ENCODE data around the gene FILIP1.

Gene FILIP1

DNA sequence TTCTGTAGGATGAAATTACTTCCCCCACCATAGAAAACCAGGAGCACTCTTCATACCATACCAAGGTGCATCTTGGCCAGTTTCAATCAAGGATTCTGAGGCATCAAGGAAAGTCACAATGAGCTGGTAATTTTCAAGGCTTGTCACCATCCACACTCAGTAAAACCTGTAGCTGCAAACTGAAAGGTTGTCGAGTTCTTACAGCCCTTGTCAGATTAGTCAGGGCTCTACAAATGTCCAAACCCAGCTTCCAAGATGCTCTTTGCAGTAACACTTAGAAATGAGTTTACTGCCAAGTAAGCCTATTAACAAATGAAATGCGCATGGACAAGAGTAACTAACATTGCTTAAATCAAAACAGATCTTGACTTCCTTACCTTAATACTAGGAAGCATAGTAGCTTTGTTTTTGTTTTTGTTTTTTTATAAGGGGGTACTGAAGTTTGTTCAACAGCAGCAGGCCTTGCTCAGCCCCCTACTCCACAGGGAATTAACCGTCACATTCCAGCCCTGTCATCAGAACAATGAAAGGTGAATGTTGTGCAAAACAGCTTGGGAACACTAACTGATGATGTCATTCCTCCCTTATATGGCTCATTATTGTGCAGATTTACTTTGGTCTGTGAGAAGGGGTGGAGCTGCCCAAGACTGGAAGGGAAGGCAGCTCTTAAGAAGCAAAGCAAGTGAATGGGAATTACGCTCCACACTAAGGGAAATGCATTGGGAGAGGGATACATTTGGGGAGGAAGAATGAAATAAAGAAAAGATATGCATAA, 159.1 kb downstream of the FILIP1 start:
- DNase-seq (ENCODE audit: low spot score), result no peak

DNA sequence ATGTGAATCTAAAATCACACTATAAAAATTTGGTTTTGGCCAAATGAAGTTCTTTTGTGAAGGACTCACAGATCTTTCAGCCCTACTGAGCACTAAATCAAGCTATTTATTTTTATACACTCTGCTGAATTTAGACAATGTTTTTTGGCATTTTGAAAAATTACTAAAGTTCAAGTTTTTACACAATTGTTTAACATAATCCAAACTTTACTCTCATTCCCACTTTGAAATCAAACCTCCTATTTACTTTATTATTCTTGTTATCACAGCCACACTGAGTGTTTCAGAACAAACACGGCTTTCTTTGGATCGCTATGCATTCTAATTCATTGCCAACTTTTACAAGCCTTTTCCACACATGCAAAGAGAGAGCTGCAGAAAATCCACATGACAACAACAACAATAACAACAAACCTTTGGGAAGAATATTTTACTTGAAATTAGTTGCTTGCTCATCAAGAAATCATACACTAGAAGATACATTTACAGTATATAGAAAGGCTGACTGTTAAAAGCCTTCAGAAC, 159.9 kb downstream of the FILIP1 start:
- no peak for DNase-seq (ENCODE audit: low spot score)

DNA sequence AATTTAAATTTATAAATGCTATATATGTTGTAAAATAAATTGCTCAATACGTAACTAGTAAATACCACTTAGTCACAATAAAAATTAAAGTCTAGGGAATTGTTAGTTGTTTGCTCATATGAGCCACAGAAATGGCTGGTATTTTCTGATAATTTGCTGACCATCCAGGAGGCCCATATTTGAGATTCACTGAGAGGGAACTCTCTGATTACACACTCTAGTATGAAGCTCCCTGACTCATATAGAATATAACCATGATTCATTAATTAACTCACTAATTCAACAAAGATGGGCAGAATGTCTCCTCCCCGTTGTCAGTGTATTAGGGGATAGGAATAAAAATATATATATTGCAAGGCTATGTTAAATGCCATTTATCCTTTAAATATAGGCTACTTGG, 162.4 kb downstream of the FILIP1 start:
- no peak for DNase-seq (ENCODE audit: low spot score)

GRCh38 chr6:75329703-75330102, 163.9 kb downstream of the FILIP1 start:
- no peak for DNase-seq (ENCODE audit: low spot score)

- DNase-seq (ENCODE audit: low spot score), result no peak
Observed at GRCh38 chr6:75327807-75328206, 165.8 kb downstream of the FILIP1 start.

DNA sequence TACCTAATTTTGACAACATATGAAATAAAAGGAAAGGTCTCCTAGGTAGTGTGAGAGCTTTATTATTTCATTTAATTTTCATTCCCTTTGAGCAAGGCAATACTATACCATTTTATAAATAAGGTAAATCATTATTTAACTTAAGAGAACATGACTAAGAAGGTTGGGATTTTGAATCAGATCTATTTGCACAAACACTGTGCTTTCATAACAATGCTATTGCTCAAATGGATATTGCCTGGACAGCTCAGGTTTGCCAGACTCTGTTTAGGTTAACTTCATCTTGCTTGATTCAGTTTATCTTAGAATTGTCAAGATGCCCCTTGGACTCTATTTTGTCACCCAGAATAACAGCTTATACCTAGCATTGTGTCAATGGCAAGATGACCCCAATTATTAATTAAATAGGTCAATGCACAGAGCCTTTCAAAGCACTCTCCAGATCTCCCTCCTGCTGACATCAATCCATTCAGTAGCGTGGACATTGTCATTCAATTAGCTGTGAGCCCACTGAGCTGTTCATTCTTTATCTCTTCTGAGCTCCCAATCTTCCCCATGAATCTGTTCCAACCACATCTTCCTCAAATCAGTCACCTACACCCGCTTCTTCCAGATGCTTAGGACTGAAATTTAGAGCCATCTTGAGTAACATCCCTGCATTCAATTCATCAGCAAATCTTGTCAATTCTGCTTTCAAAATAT, 166.9 kb downstream of the FILIP1 start:
- DNase-seq (ENCODE audit: low spot score), result no peak

DNA sequence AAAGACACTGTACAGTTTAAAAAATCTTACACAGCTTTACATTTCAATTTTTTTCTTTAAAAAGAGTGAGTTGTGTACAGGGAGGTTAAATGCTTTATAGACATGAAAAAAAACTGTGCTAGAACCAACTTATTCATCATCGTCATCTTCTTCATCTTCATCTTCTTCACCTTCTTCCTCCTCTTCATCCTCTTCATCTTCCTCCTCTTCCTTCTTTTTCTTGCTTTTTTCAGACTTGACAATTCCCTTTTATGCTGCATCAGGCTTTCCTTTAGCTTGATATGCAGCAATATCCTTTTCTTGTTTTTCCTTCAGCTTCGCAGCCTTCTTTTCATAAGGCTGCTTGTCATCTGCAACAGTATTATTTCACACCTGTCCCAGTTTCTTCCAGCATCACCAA, 174.7 kb downstream of the FILIP1 start:
- DNase-seq (ENCODE audit: low spot score), result no peak

- DNase-seq (ENCODE audit: low spot score), result no peak
Observed at GRCh38 chr6:75317503-75318206, 175.9 kb downstream of the FILIP1 start.

DNA sequence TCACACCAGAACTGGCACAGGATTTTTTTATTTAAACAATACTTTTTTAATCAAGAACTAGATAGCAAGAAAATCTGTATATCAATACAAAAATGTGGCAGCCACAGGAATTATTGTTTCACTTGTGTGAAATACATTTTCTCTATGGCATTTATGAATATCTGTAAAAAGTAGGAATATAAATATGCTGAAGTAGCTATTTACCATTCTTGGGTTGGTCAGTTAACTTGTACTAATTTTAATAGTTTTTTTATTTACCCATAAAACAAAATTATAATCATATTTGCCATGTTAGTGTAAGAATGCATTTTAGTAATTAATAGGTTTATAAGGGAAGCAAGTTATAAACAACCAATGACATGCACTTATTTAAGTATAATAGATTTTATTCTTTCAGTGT, 177.6 kb downstream of the FILIP1 start:
- DNase-seq (ENCODE audit: low spot score), result no peak

DNA sequence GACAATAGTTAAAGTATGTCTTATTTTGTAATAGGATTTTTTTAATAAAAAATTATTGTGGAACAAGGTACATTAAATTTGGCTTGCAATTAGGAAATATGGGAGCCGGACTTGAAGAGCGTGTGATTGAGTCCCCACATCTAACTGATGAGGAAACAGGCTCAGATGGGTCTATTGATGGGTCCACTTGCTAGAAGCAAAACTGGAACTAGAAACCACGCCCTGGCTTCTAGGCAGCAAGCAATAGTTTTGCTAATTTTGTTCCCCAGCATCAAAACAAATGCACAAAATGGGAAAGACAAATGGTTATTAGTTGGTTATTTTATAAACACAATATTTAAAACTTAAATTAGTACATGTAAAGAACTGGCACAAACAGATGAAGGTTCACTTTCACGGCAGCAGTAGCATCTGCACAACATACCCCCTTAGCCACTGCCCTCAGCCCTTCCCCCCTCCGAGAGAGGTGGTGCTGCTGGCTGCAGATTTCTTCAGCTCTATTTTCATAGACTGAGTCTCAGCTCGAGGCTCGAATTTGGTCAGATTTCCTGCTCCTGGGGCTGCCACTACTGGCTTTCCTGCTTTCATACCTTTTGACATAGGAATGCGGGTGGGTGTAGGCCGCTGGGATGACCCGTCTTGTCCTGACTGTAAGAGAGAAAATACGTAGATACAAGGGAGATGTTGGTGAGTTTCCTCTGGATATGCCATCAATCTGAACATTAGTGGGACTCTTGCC, 185.2 kb downstream of the FILIP1 start:
- no peak for DNase-seq (ENCODE audit: low spot score)

- no peak for DNase-seq (ENCODE audit: low spot score)
Observed at GRCh38 chr6:75307364-75308004, 186.1 kb downstream of the FILIP1 start.

DNA sequence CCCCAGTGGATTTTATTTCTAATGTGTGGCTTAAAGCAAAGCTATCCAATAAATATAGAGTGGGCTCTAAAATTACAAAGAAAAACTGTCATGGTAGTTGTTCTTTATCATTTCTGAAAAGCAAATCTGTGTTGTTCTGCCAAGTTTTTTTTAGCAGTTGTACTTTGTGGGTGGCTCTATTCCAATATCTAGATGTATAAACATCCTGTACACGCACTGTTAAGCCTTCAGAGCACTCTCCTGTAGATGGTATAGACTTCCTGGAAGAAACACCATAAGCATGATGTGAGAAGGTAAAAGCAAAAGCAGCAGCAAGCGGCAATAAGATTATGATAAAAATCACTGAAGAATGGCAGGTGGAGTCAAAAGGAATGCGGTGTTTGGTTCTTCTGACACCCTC, 187.5 kb downstream of the FILIP1 start:
- DNase-seq (ENCODE audit: low spot score), result no peak

GRCh38 chr6:75305573-75305972, 188.0 kb downstream of the FILIP1 start:
- DNase-seq (ENCODE audit: low spot score), result no peak

DNA sequence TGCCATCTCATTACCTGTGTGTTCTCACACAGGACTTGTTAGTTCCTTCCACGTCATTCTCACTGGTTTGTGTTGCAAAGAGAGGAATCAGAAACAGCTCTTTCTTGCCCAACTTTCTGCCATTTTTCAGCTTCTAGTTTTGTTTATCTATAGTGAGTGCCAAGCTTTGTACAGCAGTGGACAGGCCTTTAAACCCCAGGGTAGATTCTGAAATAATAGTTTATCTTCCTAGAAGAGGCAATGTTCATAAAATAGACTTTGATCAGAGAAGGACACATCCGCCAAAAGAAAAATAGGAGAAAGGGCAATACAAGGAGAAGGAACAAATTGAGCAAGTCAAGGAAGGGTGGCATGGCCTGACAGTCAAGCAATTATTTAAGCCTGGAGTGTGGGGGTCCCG, 191.3 kb downstream of the FILIP1 start:
- DNase-seq (ENCODE audit: low spot score), result no peak

DNA sequence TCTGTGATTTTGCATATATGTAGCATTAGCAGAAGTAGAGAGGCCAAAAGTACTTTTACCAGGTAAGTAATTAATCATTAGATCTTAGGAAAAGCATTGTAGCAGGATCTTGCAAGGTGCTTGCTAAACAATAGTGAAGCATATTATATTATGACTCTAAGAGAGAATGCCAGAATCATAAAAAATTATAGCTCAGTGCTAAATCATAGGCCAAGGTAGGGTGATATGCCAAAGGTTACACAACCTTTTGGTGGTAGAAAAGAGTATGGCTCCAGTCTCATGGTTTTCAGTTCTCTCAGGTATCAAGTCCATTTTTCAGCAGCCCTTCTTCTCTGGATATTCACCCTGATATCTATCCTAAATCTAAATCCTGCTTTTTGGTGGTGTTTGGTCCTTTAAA, 192.1 kb downstream of the FILIP1 start:
- no peak for DNase-seq (ENCODE audit: low spot score)

GRCh38 chr6:75301088-75301487, 192.5 kb downstream of the FILIP1 start:
- DNase-seq (ENCODE audit: low spot score), result no peak

DNA sequence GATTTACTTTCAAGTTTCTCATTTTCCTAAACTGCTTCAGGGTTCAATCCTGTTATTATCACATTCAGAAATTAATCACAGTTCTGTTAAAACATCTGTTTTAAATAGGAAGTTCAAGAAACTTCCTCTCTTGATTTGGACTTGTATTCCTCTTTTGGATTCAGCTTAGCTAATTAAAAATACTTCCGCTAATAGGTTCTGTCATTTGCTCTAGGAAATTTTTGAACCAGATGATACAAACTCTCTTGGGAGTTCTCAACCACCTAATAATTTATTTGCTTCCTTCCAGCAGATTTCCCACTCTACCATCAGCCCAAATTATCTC, 193.1 kb downstream of the FILIP1 start:
- no peak for DNase-seq (ENCODE audit: low spot score)

DNA sequence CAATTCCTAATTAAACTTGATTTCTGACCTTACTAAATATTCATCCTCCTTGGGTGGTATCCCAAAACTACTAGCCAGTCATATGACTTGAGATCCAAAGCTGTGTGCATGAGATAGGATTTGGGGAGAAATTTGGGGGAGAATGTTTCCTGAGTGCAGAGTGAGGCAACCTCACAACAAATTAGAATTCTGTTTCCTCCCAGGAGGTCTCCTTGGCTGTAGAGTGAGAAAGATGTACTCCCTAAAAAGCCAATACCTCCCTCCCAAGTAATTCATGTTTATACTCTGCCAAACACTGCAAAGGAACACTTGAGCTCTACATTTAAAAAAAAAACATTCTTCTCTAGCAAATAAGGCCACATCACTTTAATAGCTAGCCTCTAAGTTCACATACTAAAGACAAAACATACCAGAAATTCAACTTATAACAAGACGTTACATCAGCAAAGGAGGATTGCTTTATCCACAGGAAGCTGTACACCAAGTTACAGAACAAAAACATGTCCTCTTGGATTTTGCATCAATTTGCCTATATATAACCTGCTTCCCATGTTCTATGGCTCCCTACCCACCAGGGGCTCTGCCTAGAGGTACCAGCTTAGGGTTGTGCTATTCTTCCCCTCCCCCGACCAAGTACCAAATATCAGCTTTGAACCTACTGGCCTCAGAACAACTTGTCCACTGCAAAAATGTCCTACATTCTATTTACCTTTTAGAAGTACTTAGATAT, 193.6 kb downstream of the FILIP1 start:
- no peak for DNase-seq (ENCODE audit: low spot score)

DNA sequence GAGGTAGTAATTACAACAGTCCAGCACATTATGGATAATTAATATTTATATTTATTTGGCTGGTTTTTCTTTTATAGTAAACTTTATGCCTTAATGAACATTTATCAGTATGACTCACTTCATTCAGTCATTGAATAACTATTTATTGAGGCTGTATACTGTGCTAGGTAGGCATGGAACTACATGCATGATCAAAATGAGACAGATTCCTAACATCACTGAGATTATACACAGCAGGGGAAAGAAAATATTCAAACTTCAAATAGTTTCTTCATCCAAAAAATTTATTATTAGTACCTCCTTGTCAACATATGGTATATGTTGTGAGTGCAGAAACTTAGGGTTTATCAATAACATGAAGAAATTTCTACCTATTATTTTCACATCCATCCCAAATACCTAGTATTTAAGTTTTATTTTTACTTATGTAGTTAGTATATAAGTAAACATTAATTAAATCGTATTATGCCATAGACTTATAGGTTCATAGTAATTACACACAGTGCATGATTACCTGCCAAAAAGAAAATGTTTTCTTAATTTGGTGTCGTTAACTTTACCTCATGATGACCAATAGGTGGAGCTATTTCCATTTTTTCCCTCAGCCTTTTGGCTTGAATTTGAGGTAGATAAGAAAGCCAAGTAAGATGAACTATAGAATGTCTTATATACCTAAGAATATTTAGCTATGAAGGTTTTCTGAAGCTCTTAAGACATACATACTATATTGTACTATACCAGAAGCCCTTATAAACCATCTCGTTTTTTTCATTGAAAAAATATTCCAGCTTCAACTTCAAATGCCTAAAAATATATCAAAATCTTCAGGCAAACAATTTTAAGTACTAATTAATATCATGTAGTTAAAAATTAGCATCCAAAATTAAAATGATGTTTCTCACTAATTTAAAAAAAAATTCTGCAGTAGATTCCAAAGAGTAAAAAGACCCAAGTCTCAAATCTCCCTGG, 196.5 kb downstream of the FILIP1 start:
- DNase-seq (ENCODE audit: low spot score), result peak; percentile 73

GRCh38 chr6:75292555-75292954, 201.0 kb downstream of the FILIP1 start:
- no peak for DNase-seq (ENCODE audit: low spot score)

Measured in RKO (cell line).